HEK293 (cell line): Measurements from ENCODE around the gene ZSCAN2.
A peak's percentile ranks its signal among the peaks of the same experiment; 100 is the strongest.

ENCODE experiments used
- BCL11B ChIP-seq: fragments of 450-650 bp; formaldehyde crosslinking; IDR thresholded peaks from 2 replicates; pipeline ENCODE4 v1.5.1; 2016; ENCODE audit warnings: low read depth, missing biosample characterization, missing genetic modification characterization
- GLI4 ChIP-seq: fragments of 450-650 bp; formaldehyde crosslinking; IDR thresholded peaks from 2 replicates; pipeline ENCODE4 v1.5.1; 2016; ENCODE audit warnings: missing biosample characterization, missing genetic modification characterization
- KLF7 ChIP-seq: fragments of 450-650 bp; formaldehyde crosslinking; IDR thresholded peaks from 2 replicates; pipeline ENCODE4 v1.5.1; 2016; ENCODE audit warnings: missing biosample characterization, missing genetic modification characterization, borderline replicate concordance
- MEIS1 ChIP-seq: sonication (generic); formaldehyde crosslinking; IDR thresholded peaks from 2 replicates; pipeline ENCODE4 v1.8.1; 2022; ENCODE audit warnings: missing genetic modification reagents, mild to moderate bottlenecking, borderline replicate concordance
- RBAK ChIP-seq: fragments of 450-650 bp; formaldehyde crosslinking; IDR thresholded peaks from 2 replicates; pipeline ENCODE4 v1.5.1; 2016; ENCODE audit warnings: missing biosample characterization, missing genetic modification characterization
- SALL2 ChIP-seq: fragments of 450-650 bp; formaldehyde crosslinking; IDR thresholded peaks from 2 replicates; pipeline ENCODE4 v1.5.0; 2017; ENCODE audit warnings: missing biosample characterization, mild to moderate bottlenecking, missing genetic modification characterization, borderline replicate concordance
- SP2 ChIP-seq: fragments of 450-650 bp; formaldehyde crosslinking; IDR thresholded peaks from 2 replicates; pipeline ENCODE4 v1.5.1; 2016; ENCODE audit warnings: missing biosample characterization, missing genetic modification characterization
- SP3 ChIP-seq: fragments of 450-650 bp; formaldehyde crosslinking; IDR thresholded peaks from 2 replicates; pipeline ENCODE4 v1.5.1; 2016; ENCODE audit warnings: missing biosample characterization, missing genetic modification characterization
- YY2 ChIP-seq: fragments of 450-650 bp; formaldehyde crosslinking; IDR thresholded peaks from 2 replicates; pipeline ENCODE4 v1.5.1; 2016; ENCODE audit warnings: missing biosample characterization, missing genetic modification characterization
- ZBTB48 ChIP-seq: fragments of 450-650 bp; formaldehyde crosslinking; IDR thresholded peaks from 2 replicates; pipeline ENCODE4 v1.5.1; 2016; ENCODE audit warnings: missing biosample characterization, missing genetic modification characterization
- ZFP41 ChIP-seq: fragments of 450-650 bp; formaldehyde crosslinking; IDR thresholded peaks from 2 replicates; pipeline ENCODE4 v1.5.1; 2016; ENCODE audit warnings: missing biosample characterization, missing genetic modification characterization, borderline replicate concordance
- ZNF10 ChIP-seq: fragments of 450-650 bp; formaldehyde crosslinking; IDR thresholded peaks from 2 replicates; pipeline ENCODE4 v1.5.1; 2017; ENCODE audit warnings: missing biosample characterization, missing genetic modification characterization
- ZNF211 ChIP-seq: fragments of 450-650 bp; formaldehyde crosslinking; IDR thresholded peaks from 2 replicates; pipeline ENCODE4 v1.5.1; 2016; ENCODE audit warnings: low read depth, missing biosample characterization, missing genetic modification characterization
- ZNF248 ChIP-seq: fragments of 450-650 bp; formaldehyde crosslinking; IDR thresholded peaks from 2 replicates; pipeline ENCODE4 v1.5.1; 2017; ENCODE audit warnings: missing biosample characterization, missing genetic modification characterization
- ZNF324 ChIP-seq: fragments of 450-650 bp; formaldehyde crosslinking; IDR thresholded peaks from 2 replicates; pipeline ENCODE4 v1.5.1; 2016; ENCODE audit warnings: missing biosample characterization, missing genetic modification characterization
- ZNF366 ChIP-seq: fragments of 450-650 bp; formaldehyde crosslinking; conservative IDR thresholded peaks from 2 replicates; pipeline ENCODE4 v1.5.1; 2016; ENCODE audit warnings: missing biosample characterization, missing genetic modification characterization
- ZNF426 ChIP-seq: fragments of 450-650 bp; formaldehyde crosslinking; IDR thresholded peaks from 2 replicates; pipeline ENCODE4 v1.5.1; 2017; ENCODE audit warnings: missing biosample characterization, missing genetic modification characterization, mild to moderate bottlenecking, inconsistent platforms, moderate library complexity
- ZNF510 ChIP-seq: fragments of 450-650 bp; formaldehyde crosslinking; IDR thresholded peaks from 2 replicates; pipeline ENCODE4 v1.5.1; 2018; ENCODE audit warnings: mild to moderate bottlenecking, missing genetic modification characterization, missing biosample characterization; ENCODE audit not compliant: insufficient replicate concordance
- ZNF561 ChIP-seq: fragments of 450-650 bp; IDR thresholded peaks from 2 replicates; pipeline ENCODE4 v1.5.1; 2018; ENCODE audit warnings: missing biosample characterization, missing genetic modification characterization, borderline replicate concordance
- ZNF585B ChIP-seq: fragments of 450-650 bp; formaldehyde crosslinking; IDR thresholded peaks from 2 replicates; pipeline ENCODE4 v1.5.1; 2016; ENCODE audit warnings: missing biosample characterization, missing genetic modification characterization
- ZNF621 ChIP-seq: fragments of 450-650 bp; formaldehyde crosslinking; IDR thresholded peaks from 2 replicates; pipeline ENCODE4 v1.5.1; 2017; ENCODE audit warnings: missing biosample characterization, missing genetic modification characterization
- ZNF623 ChIP-seq: fragments of 450-650 bp; formaldehyde crosslinking; IDR thresholded peaks from 2 replicates; pipeline ENCODE4 v1.5.1; 2016; ENCODE audit warnings: missing biosample characterization, missing genetic modification characterization
- ZNF626 ChIP-seq: fragments of 450-650 bp; sonication (Bioruptor Pico); formaldehyde crosslinking; IDR thresholded peaks from 2 replicates; pipeline ENCODE4 v1.5.1; 2018; ENCODE audit warnings: missing biosample characterization, missing genetic modification characterization, inconsistent platforms
- ZNF837 ChIP-seq: fragments of 450-650 bp; formaldehyde crosslinking; IDR thresholded peaks from 2 replicates; pipeline ENCODE4 v1.5.1; 2016; ENCODE audit warnings: missing biosample characterization, missing genetic modification characterization
- TF ChIP-seq, protein P1 (sequence below): fragments of 450-650 bp; formaldehyde crosslinking; IDR thresholded peaks from 2 replicates; pipeline ENCODE4 v1.5.1; 2016; ENCODE audit warnings: missing biosample characterization, missing genetic modification characterization
- TF ChIP-seq, protein P2 (sequence below): IDR thresholded peaks from 2 replicates; pipeline ENCODE4 v1.6.1; 2011; ENCODE audit warnings: mild to moderate bottlenecking, low read depth, low read length, borderline replicate concordance
- TF ChIP-seq, protein P3 (sequence below): fragments of 450-650 bp; formaldehyde crosslinking; conservative IDR thresholded peaks from 2 replicates; pipeline ENCODE4 v1.5.1; 2016; ENCODE audit warnings: low read depth, missing biosample characterization, missing genetic modification characterization
- TF ChIP-seq, protein P4 (sequence below): fragments of 450-650 bp; formaldehyde crosslinking; IDR thresholded peaks from 2 replicates; pipeline ENCODE4 v1.5.1; 2016; ENCODE audit warnings: missing biosample characterization, missing genetic modification characterization

ZSCAN2 gene

DNA sequence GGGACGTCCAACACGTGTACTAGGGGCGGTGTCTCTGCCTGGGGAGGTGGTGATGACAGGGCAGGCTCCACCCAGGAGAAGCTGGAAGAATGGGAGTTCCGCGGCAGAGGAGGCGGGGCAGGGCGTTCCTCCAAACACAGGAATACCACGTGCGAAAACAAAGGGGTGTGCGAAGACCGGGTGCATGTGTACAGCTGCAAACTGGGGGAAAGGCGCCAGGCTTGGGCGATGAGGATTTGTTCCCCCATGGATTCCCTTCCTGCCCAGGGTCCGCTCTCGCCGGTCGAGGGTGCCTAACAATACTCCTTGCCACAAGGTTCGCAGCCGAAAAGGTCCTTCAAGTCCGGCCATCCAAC is 500 bp upstream of the ZSCAN2 start (continued):
- TF ChIP-seq ZNF510 = no peak
- 0 out of 2 replicates have a peak, but pooled peaks have one; percentile 8 for TF ChIP-seq ZNF10 (tag by site-specific recombination)
- peak; percentile 91 for TF ChIP-seq ZBTB48 (tag by site-specific recombination)
- TF ChIP-seq ZNF837 (tag by site-specific recombination) = no peak
- TF ChIP-seq ZNF211 (tag by site-specific recombination) = no peak
- no peak; the same call in 1 of the 2 replicates for TF ChIP-seq RBAK (tag by site-specific recombination)
- TF ChIP-seq, protein P1, sequence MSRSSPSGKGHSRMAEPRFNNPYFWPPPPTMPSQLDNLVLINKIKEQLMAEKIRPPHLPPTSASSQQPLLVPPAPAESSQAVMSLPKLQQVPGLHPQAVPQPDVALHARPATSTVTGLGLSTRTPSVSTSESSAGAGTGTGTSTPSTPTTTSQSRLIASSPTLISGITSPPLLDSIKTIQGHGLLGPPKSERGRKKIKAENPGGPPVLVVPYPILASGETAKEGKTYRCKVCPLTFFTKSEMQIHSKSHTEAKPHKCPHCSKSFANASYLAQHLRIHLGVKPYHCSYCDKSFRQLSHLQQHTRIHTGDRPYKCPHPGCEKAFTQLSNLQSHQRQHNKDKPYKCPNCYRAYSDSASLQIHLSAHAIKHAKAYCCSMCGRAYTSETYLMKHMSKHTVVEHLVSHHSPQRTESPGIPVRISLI (tag by site-specific recombination) = no peak
- no peak for TF ChIP-seq ZNF248
- peak; percentile 81 for TF ChIP-seq ZNF561 (tag by site-specific recombination)
- no peak for TF ChIP-seq YY2
- TF ChIP-seq, protein P2, sequence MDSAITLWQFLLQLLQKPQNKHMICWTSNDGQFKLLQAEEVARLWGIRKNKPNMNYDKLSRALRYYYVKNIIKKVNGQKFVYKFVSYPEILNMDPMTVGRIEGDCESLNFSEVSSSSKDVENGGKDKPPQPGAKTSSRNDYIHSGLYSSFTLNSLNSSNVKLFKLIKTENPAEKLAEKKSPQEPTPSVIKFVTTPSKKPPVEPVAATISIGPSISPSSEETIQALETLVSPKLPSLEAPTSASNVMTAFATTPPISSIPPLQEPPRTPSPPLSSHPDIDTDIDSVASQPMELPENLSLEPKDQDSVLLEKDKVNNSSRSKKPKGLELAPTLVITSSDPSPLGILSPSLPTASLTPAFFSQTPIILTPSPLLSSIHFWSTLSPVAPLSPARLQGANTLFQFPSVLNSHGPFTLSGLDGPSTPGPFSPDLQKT = no peak
- no peak for TF ChIP-seq BCL11B
- no peak for TF ChIP-seq GLI4
- TF ChIP-seq SP2 (tag by site-specific recombination) = peak; percentile 5
- 0 out of 2 replicates have a peak, but pooled peaks have one; percentile 6 for TF ChIP-seq ZNF366 (tag by site-specific recombination)
- TF ChIP-seq MEIS1 (CRISPR knock-in tag) = no peak
- no peak for TF ChIP-seq ZNF623 (tag by site-specific recombination)
- TF ChIP-seq SP3 = peak; percentile 72
- peak; percentile 47; the same call in 1 of the 2 replicates for TF ChIP-seq KLF7 (tag by site-specific recombination)
- TF ChIP-seq ZNF585B (tag by site-specific recombination) = no peak
- no peak for TF ChIP-seq ZNF621
- TF ChIP-seq ZNF426 (tag by site-specific recombination) = no peak
- TF ChIP-seq, protein P3, sequence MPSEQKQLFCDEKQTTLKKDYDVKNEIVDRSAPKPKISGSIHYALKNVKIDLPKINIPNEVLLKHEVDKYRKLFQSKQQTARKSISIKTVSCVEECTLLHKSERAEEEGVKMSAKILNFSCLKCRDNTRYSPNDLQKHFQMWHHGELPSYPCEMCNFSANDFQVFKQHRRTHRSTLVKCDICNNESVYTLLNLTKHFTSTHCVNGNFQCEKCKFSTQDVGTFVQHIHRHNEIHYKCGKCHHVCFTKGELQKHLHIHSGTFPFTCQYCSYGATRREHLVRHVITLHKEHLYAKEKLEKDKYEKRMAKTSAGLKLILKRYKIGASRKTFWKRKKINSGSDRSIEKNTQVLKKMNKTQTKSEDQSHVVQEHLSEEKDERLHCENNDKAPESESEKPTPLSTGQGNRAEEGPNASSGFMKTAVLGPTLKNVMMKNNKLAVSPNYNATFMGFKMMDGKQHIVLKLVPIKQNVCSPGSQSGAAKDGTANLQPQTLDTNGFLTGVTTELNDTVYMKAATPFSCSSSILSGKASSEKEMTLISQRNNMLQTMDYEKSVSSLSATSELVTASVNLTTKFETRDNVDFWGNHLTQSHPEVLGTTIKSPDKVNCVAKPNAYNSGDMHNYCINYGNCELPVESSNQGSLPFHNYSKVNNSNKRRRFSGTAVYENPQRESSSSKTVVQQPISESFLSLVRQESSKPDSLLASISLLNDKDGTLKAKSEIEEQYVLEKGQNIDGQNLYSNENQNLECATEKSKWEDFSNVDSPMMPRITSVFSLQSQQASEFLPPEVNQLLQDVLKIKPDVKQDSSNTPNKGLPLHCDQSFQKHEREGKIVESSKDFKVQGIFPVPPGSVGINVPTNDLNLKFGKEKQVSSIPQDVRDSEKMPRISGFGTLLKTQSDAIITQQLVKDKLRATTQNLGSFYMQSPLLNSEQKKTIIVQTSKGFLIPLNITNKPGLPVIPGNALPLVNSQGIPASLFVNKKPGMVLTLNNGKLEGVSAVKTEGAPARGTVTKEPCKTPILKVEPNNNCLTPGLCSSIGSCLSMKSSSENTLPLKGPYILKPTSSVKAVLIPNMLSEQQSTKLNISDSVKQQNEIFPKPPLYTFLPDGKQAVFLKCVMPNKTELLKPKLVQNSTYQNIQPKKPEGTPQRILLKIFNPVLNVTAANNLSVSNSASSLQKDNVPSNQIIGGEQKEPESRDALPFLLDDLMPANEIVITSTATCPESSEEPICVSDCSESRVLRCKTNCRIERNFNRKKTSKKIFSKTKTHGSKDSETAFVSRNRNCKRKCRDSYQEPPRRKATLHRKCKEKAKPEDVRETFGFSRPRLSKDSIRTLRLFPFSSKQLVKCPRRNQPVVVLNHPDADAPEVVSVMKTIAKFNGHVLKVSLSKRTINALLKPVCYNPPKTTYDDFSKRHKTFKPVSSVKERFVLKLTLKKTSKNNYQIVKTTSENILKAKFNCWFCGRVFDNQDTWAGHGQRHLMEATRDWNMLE = peak; percentile 27; the same call in 1 of the 2 replicates
- no peak for TF ChIP-seq SALL2 (tag by site-specific recombination)
- TF ChIP-seq ZNF324 (tag by site-specific recombination) = peak; percentile 66; the same call in 1 of the 2 replicates
- no peak for TF ChIP-seq ZNF626
- TF ChIP-seq, protein P4, sequence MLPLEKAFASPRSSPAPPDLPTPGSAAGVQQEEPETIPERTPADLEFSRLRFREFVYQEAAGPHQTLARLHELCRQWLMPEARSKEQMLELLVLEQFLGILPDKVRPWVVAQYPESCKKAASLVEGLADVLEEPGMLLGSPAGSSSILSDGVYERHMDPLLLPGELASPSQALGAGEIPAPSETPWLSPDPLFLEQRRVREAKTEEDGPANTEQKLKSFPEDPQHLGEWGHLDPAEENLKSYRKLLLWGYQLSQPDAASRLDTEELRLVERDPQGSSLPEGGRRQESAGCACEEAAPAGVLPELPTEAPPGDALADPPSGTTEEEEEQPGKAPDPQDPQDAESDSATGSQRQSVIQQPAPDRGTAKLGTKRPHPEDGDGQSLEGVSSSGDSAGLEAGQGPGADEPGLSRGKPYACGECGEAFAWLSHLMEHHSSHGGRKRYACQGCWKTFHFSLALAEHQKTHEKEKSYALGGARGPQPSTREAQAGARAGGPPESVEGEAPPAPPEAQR (tag by site-specific recombination) = no peak
- TF ChIP-seq ZFP41 (tag by site-specific recombination) = no peak
